NCI-H2196 treated with DMSO at 0.1 percent for 48 hours (cell line): ENCODE measurements around the gene RAB3IL1.
A peak's percentile ranks its signal among the peaks of the same experiment; 100 is the strongest.

Source experiments
- DNase-seq: peaks from one replicate; lab custom pipeline; 2025; ENCODE audit not compliant: unreplicated experiment; lab: John Stamatoyannopoulos, UW

RAB3IL1 gene

GRCh38 chr11:61905801-61906521 lies 11.4 kb downstream of the RAB3IL1 start:
- DNase-seq, result no peak

DNA sequence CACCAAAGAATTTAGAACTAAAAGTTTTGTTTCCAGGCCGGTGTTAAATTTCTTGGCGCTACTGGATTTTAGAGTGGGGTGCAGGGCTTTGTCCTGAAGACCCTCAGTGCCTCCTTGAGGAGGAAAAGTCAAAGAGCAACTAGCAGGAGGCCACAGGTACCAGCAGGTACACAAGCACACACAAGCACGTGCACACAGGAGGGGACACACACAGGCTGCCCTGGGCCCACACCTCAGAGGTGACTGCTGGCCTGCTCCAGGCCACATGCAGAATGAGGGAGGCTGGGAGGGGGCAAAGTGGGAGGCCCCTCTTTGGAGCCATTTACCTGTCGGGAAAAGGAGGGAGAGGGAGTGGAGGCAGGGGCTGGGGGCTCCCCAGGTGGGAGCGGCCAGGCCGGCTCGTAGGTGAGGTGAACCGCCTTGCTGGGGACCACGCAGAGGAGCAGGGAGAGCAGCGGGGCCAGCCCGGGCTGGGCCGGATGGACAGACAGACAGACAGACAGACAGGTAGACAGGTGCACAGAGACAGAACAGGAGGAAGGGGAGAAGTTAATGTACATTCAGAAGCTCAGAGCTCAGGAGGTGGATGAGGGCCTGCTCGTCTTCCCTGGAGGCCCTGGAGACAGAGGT lies 12.2 kb downstream of the RAB3IL1 start:
- no peak for DNase-seq

DNA sequence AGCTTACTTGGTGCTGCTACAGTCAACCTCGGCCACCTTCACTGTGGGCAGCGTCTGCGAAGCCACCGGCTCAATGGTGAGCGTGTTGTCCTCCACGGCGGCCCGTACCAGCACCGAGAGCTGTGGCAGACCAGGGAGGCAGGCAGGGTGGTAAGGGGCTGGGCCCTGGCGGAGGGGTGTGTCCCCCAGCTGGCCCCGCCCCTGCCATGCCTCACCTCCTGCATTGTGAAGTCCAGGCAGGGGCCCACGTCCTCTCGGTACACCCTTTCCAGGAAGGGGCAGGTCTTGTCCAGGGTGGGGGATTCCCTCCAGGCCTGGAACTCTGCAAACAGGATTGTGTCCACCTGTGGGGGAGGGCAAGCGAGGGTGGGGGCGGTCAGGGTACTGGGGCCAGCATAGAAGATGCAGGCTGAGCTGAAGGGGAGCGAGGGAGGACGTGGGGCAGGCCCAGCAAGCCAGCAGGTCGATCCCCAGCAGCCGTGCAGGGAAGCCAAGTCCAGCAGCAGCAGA lies 12.8 kb downstream of the RAB3IL1 start:
- no peak for DNase-seq

DNA sequence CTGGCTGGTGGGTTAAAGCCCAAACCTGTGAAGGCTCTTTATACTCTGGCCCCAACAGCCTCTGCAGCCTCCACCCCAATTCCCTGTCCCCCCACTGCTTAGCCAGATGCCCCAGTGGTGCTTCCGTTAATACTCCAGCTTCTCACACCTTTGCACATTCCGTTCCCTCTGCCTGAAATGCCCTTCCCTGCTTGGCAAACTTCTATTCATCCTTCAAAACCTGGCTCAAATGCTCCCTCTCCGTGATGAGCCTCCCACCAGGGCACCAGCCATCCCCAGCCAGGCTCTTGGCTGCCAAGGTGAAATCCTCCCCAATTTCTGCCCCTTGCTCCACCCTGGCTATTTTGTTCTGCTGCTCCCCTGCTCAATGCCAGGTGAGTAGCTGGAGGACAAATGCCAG lies 13.5 kb downstream of the RAB3IL1 start:
- DNase-seq, result no peak

DNA sequence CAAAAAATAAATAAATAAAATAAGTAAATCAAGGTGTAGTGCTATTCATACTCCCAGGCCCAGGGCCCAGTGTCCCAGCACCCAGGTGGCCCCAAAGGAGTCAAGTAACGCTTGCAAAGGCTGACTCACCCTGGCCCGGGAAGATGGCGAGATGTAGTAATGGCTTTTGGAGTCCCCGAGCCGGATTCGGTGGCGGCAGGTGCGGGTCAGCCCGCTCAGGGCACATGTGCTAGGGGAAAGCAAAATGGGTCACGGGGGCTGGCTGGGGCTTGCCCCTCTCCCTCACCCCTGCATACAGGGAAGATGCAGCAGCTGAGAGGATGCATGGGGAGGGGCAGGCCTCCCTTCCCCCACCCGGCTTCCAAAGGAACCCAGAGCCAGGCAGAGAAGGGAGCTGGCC lies 15.1 kb downstream of the RAB3IL1 start:
- DNase-seq, result no peak

- DNase-seq, result no peak
These were observed 16.0 kb downstream of the RAB3IL1 start for GRCh38 chr11:61901397-61901796.

DNA sequence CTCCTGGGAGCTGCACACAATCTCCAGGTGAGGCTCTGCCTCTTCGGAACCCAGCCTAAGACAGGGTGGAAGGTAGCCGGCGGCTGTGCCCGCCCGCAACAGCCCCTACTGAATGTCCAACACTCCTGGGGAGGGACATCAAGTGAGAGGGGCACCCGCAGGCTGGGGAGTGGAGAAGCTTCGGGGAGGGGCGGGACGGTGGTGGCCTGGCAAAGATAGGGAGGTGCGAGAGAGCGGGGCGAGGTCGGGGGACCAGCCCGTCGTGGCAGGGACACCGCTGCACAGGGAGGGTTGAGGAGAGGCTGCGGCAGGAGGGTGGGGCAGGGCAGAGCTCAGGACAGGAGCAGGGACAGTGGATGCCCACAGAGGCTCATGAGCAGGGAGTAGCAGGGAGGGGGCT lies 17.1 kb downstream of the RAB3IL1 start:
- DNase-seq, result no peak

DNA sequence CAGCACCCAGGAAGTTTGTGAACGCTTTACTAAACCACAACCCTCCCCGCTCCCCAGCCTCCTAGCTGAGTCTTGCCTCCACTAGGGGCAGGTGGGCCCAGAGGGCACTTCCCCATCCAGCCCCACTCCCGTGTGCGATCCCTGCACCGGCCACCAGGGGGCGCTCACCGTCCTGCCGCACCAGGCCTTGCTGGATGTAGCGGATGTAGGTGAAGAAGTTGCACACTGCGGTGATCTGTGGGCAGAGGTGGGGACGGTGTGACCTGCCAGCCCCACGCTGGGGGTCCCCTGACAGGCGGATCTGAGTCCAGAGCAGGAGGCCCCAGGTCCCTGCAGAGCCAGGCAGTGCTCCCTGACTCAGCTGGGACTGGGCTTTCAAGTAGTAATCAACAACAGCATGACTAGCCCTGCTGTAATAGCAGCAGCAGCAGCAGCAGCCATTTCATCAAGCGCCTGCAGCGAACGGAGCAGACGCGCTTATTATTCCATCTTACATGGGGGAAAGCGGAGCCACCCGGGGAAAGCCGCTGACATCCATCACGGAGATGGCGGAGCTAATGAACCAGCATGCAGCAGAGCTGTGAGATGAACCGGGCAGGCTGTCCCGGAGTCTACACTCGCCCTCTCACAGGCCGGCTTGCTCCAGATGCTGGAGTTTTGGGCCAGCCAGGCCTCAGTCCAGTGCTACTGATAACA lies 18.1 kb downstream of the RAB3IL1 start:
- peak; percentile 34 for DNase-seq

- DNase-seq, result no peak
These were observed 19.2 kb downstream of the RAB3IL1 start for GRCh38 chr11:61898247-61898582.

DNA sequence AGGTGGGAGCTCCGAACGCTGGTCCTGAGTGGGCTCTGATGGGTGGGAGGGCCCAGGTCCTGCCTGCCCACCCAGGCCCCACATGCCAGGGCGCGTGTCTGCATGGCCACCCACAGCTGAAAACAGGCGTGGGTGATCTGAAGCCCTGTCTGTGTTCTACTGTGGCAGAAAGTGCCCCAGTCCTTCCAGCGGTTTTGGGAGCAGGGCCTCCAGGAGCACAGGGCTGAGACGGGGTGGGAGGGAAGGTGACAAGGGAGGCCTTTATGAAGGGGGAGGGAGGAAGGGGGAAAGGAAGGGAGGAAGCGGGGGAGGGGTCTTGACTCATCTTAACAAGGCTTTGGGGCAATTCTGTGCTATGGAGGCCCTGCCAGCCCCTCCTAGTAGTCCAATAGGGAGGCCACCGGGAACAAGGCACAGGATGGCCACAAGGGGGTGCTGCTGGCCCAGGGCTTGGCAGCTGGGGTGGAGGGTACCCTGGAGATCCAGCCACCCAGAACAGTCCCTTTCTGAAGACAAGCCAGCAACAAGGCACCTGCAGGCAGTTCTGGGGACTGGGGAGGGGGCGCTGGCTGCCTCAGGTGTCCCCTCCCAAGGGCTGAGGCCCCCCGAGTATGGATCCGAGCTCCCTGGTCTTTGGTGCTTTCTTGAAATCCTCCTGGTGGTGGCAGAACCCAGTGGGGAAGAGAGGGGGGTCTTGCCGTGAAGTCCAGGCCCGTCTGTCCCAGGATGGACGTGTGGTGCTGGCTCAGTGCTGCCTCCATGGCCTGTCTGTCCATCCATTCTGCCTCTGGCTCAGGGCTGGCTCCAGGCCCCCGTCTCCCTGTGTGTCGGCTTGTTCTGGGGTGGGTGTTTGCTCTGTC lies 19.7 kb downstream of the RAB3IL1 start:
- DNase-seq, result peak; percentile 18

DNA sequence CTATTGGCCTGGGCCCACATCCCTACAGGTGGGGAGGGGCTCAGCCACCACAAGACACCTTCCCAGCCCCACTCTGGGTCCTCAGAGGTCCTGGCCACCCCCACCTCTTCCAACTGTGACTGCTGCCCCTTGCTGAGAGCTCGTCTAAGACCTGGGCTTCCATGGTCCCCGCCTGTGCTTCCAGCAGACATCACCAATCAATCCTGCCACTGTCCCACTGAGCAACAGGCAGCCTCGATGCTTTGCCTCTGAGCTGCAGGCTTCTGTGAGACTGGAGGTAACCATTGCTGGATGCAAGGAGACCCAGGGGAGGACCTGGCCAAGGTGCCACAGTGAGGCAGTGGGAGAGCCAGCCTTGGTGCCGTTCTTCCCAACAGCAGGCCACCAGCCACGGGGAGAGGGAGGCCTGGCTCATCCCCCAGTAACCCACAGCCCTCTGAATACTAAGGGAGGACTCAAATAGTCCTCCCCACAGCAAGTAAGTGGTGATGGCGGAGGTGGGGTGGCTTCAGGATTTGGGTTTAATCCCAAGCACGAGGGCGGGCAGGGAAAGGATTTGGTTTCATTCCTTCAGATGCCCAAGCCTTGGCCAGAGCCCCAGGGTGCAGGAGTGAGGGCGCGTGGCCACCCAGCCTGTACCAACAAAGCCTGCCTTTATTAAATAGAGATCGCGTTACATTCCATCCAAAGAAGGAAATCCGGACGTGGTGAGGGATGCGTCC lies 20.5 kb downstream of the RAB3IL1 start:
- DNase-seq, result peak; percentile 6

DNA sequence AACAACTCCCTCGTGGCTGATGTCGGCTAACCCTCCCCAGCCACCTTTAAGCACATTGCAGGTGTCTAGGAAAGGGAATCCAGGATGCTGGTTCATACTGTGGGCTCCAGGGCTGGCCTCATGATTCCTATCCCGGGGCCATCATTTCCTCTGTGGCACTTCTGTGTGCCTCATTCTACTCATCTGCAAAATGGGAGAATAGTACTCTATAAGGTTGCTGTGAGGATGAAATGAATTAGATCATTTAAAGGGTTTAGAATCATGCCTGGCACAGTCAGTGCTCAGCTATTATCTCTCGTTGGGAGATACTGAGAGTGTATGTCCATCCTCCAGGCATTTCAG lies 21.7 kb downstream of the RAB3IL1 start:
- no peak for DNase-seq

GRCh38 chr11:61895046-61895717 lies 22.2 kb downstream of the RAB3IL1 start:
- no peak for DNase-seq

DNA sequence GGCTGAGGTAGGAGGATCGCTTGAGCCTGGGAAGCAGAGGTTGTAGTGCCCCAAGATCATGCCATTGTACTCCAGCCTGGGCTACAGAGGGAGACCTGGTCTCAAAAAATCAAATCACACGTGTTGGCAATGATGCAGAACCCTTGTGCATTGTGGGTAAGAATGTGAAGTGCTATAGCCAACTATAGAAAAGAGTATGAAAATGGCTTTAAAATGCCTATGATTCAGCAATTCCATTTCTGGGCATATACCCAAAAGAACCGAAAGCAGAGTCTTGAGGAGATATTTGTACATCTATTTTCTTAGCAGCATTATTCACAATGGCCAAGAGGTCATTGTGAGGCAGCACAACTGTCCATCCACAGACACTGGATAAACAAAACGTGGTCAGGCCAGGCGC lies 23.4 kb downstream of the RAB3IL1 start:
- DNase-seq, result no peak

DNA sequence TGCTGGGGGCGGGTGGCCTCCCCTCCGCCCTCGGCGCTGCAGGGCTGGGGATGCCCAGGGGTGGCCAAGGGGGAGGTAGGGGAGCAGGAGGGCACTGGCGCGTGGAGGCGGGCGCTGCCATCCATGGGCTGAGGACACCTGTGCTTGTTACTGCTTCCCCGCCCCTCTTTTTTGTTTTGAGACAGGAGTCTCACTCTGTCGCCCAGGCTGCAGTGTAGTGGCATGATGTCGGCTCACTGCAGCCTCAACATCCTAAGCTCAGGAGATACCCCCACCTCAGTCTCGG lies 25.3 kb downstream of the RAB3IL1 start:
- no peak for DNase-seq

DNA sequence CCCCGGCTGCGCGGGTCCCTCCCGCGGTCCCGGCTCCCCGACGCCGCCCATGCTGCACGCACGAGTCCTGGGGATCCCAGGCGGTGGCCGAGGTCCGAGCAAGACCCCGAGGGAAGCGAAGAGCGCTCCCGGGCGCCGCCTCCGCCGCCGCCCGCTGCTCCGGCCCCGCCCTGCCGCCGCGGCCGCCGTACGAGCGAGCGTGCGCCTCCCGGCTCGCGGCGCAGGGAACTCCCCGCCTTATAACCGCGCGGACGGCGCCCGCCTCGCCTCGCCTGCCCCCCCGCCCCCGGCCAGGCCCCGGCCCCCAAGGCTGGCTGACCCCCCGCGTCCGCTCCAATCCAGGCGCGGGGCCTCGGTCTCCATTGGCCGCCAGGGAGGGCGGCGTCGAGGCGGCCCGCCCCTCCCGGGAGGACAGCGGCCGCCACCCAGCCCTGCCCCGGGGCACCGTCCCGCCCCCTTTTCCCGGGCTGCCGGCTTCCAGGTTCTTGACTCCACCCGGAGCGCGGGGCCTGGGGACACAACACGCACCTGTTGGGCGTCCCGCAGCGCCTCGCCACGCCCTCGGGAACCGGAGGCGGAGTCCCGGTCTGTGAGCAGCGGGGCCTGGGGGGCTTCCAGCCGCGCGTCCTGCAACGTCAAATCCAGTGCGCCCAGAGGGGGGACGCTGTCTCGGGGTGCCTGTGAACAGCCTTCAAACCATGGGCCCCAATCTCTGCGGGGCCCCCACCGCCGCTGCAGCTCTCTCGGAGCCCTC lies 25.9 kb downstream of the RAB3IL1 start, which contains the start of gene FADS3:
FADS3 (minus strand) TSS at position 215 of the 754 bp plus-strand sequence; CDS start at position 51, 164 bp downstream.
- peak; percentile 79 for DNase-seq

DNA sequence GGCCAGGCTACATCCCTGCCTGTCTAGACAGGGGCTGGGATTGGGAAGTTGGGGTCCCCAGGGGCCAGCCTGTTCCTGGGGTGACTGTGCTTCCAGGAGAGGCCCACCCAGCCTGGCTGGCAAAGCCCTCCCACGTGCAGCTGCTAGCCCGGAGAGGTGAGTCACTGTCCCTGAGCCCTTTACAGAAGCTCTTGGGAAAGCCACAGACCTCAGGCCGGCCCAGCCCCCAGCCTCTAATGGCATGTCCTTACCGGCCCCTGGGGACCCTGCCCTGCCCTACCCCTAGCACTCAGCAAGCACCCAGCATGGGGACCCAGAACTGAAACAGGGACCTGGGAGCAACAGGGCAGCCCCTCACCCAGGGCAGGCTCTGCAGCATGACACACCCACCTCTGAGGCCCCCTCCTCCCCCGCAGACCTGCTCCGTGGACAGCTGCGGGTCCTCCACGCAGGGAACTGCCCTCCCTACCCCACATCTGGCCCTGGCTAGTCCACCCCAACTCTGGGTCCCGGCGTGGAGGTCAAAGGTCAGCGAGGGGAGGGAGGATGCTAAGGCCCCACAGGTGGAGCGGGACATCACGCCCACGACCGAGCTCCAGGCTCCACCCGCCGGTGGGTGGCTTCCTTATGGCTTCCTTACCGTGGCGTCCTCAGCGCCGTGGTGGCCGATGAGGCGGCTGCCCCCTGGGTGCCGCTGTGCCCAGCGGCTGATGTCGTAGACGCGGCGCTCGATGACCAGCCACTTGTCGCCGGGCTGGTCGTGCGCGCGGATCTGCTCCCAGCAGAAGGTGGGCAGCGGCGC lies 26.6 kb downstream of the RAB3IL1 start:
- no peak for DNase-seq

- no peak for DNase-seq
These were observed 27.5 kb downstream of the RAB3IL1 start for GRCh38 chr11:61889831-61890230.

GRCh38 chr11:61888590-61888989 lies 28.8 kb downstream of the RAB3IL1 start:
- no peak for DNase-seq
